ENCODE results near the gene SLC29A3.

DNA sequence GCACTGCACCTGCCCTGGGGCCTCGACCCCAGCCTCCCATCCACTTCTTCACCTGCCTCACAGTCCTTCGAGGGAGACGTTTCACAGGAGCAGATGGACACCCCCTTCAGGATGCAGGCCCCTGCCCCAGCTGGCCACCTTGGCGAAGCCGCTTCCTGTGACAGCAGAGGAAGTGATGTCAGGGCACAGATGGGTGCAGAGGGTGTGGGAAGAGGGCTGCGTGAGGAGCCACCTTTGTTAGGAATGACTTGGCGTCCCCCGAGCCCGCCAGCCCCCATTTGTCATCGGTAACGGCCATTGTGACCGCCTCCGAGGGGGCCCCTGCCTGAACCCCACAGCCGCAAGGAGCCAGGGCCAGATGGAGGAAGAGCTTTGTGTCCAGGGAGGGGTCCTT, 47.4 kb upstream of the SLC29A3 start:
- TF ChIP-seq MAX (IDR thresholded peaks at IDR 0.05; ENCODE audit: low read depth), result no peak
- TF ChIP-seq, protein P1, sequence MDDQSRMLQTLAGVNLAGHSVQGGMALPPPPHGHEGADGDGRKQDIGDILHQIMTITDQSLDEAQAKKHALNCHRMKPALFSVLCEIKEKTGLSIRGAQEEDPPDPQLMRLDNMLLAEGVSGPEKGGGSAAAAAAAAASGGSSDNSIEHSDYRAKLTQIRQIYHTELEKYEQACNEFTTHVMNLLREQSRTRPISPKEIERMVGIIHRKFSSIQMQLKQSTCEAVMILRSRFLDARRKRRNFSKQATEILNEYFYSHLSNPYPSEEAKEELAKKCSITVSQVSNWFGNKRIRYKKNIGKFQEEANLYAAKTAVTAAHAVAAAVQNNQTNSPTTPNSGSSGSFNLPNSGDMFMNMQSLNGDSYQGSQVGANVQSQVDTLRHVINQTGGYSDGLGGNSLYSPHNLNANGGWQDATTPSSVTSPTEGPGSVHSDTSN (IDR thresholded peaks at IDR 0.05), result no peak
- TF ChIP-seq, protein P2, sequence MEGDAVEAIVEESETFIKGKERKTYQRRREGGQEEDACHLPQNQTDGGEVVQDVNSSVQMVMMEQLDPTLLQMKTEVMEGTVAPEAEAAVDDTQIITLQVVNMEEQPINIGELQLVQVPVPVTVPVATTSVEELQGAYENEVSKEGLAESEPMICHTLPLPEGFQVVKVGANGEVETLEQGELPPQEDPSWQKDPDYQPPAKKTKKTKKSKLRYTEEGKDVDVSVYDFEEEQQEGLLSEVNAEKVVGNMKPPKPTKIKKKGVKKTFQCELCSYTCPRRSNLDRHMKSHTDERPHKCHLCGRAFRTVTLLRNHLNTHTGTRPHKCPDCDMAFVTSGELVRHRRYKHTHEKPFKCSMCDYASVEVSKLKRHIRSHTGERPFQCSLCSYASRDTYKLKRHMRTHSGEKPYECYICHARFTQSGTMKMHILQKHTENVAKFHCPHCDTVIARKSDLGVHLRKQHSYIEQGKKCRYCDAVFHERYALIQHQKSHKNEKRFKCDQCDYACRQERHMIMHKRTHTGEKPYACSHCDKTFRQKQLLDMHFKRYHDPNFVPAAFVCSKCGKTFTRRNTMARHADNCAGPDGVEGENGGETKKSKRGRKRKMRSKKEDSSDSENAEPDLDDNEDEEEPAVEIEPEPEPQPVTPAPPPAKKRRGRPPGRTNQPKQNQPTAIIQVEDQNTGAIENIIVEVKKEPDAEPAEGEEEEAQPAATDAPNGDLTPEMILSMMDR (IDR thresholded peaks at IDR 0.05), result no peak
- TF ChIP-seq SMC3 (IDR thresholded peaks at IDR 0.05; ENCODE audit: low read depth, low read length), result no peak
- no peak for TF ChIP-seq EZH2phosphoT487 (IDR thresholded peaks at IDR 0.05; ENCODE audit: borderline replicate concordance, low read depth)
- TF ChIP-seq SIN3A (IDR thresholded peaks at IDR 0.05; ENCODE audit: borderline replicate concordance, low read depth, low read length), result no peak
- no peak for TF ChIP-seq EP300 (IDR thresholded peaks at IDR 0.05; ENCODE audit: borderline replicate concordance in 1 of 2, low read depth in 1 of 2, low read length in 1 of 2)
- TF ChIP-seq ELF1 (IDR thresholded peaks at IDR 0.05), result no peak
- TF ChIP-seq YY1 (IDR thresholded peaks at IDR 0.05; ENCODE audit: low read depth), result no peak
- no peak for TF ChIP-seq POLR2AphosphoS5 (IDR thresholded peaks at IDR 0.05; ENCODE audit: low read depth, low read length)
- TF ChIP-seq RFX5 (IDR thresholded peaks at IDR 0.05; ENCODE audit: low read length), result no peak
- TF ChIP-seq FOXM1 (IDR thresholded peaks at IDR 0.05; ENCODE audit: low read depth), result no peak

Data from SK-N-SH (cell line).